H1 (cell line): ENCODE results near the gene SERTAD2. TPM values are rescaled to one million over a fixed set of nuclear protein-coding genes. Genes with fewer than 3 reads are reported as not detected.

Experiments used
- CTCF ChIA-PET: fragments of 300-600 bp; sonication (Branson Sonifier 250); formaldehyde crosslinking; loops from one replicate; lab custom pipeline; 2021; ENCODE audit not compliant: partially characterized antibody; lab: Charles Lee
- POLR2A ChIA-PET: fragments of 300-600 bp; sonication (Branson Sonifier 250); formaldehyde crosslinking; loops from one replicate; lab custom pipeline; 2021; ENCODE audit warnings: inconsistent platforms; ENCODE audit not compliant: partially characterized antibody; lab: Charles Lee
- DNase-seq, 2 experiments: peaks; one replicate each; pipeline versions ENCODE4 v3.0.0 to v3.0.0-alpha.2; 2010 to 2022; ENCODE audit warnings: low spot score in 2 of 2, low read depth in 1 of 2, mixed read lengths in 1 of 2
- FAIRE-seq: peaks from 2 replicates; lab custom pipeline; 2011; peaks lifted over from hg19 to GRCh38; lab: Jason Lieb, UNC
- H2AFZ ChIP-seq: 2 replicates; pipeline ENCODE4 v1.8.1; 2012; ENCODE audit warnings: low read length, inconsistent platforms
- H2AK5ac ChIP-seq: 2 replicates; pipeline ENCODE4 v1.6.1; 2013; ENCODE audit warnings: low read depth, low read length
- H2BK120ac ChIP-seq: replicated peaks from 2 replicates; pipeline ENCODE3; 2013; ENCODE audit warnings: low read depth, low read length, inconsistent platforms
- H2BK12ac ChIP-seq: 2 replicates; pipeline ENCODE4 v1.6.1; 2013; ENCODE audit warnings: low read depth, low read length
- H2BK15ac ChIP-seq: 2 replicates; pipeline ENCODE4 v1.6.1; 2013; ENCODE audit warnings: low read length
- H2BK20ac ChIP-seq: 2 replicates; pipeline ENCODE4 v1.6.1; 2013; ENCODE audit warnings: low read length
- H2BK5ac ChIP-seq: 2 replicates; pipeline ENCODE4 v1.6.1; 2013; ENCODE audit warnings: low read depth, low read length
- H3K14ac ChIP-seq: 2 replicates; pipeline ENCODE4 v1.6.1; 2013; ENCODE audit warnings: inconsistent platforms; ENCODE audit not compliant: insufficient read length
- H3K18ac ChIP-seq: 2 replicates; pipeline ENCODE4 v1.6.1; 2013; ENCODE audit warnings: low read length; ENCODE audit errors: extremely low read depth
- H3K23ac ChIP-seq: 2 replicates; pipeline ENCODE4 v1.6.1; 2013; ENCODE audit warnings: inconsistent platforms; ENCODE audit not compliant: insufficient read length
- H3K23me2 ChIP-seq: 2 replicates; pipeline ENCODE4 v1.6.1; 2013; ENCODE audit warnings: low read depth, low read length
- H3K27ac ChIP-seq: 2 replicates; pipeline ENCODE4 v1.6.1; 2011; ENCODE audit warnings: low read depth, low read length, inconsistent platforms
- H3K27me3 ChIP-seq, 4 experiments: replicated peaks in 1 of 4; 1 replicate in 1 of 4; 2 replicates in 3 of 4; pipeline versions ENCODE4 v1.6.1 to v1.8.1; 2011 to 2013; ENCODE audit warnings: low read length in 3 of 4, mild to moderate bottlenecking in 3 of 4, inconsistent platforms in 2 of 4, mixed read lengths in 2 of 4, moderate library complexity in 1 of 4; ENCODE audit not compliant: control insufficient read depth in 3 of 4, insufficient read depth in 3 of 4; ENCODE audit errors: extremely low read depth in 1 of 4
- H3K36me3 ChIP-seq, 4 experiments: 2 replicates each; pipeline versions ENCODE4 v1.6.1 to v1.8.1; 2011 to 2013; ENCODE audit warnings: mild to moderate bottlenecking in 4 of 4, low read length in 3 of 4, moderate library complexity in 2 of 4, control low read depth in 1 of 4, inconsistent platforms in 1 of 4; ENCODE audit not compliant: insufficient read depth in 4 of 4, control insufficient read depth in 2 of 4
- H3K4ac ChIP-seq: replicated peaks from 2 replicates; pipeline ENCODE3; 2013; ENCODE audit warnings: low read length, low read depth, mixed read lengths, inconsistent platforms; ENCODE audit not compliant: insufficient read length
- H3K4me1 ChIP-seq, 4 experiments: replicated peaks in 1 of 4; 1 replicate in 1 of 4; 2 replicates in 3 of 4; pipeline versions ENCODE4 v1.6.1 to v1.8.1; 2011 to 2013; ENCODE audit warnings: low read length in 3 of 4, inconsistent platforms in 2 of 4, mixed read lengths in 1 of 4; ENCODE audit not compliant: insufficient read depth in 4 of 4, control insufficient read depth in 3 of 4
- H3K4me2 ChIP-seq, 2 experiments: 2 replicates each; pipeline versions ENCODE4 v1.6.1 to v1.8.1; 2011 to 2013; ENCODE audit warnings: low read depth in 2 of 2, low read length in 2 of 2, control low read depth in 1 of 2, inconsistent platforms in 1 of 2, mild to moderate bottlenecking in 1 of 2; ENCODE audit not compliant: insufficient read depth in 1 of 2
- H3K4me3 ChIP-seq, 4 experiments: fragments of 200-600, 300-600 bp in 1 of 4; sonication (generic), shearing (Covaris generic), sonication (Bioruptor Twin) in 1 of 4; 2 replicates each; pipeline versions ENCODE4 v1.5.1 to v1.8.1; 2011 to 2016; ENCODE audit warnings: low read length in 4 of 4, low read depth in 3 of 4, control low read depth in 2 of 4, inconsistent platforms in 2 of 4, mild to moderate bottlenecking in 2 of 4, mixed read lengths in 1 of 4, moderate library complexity in 1 of 4; ENCODE audit not compliant: insufficient read depth in 2 of 4; ENCODE audit errors: extremely low read depth in 1 of 4
- H3K56ac ChIP-seq: replicated peaks from 2 replicates; pipeline ENCODE3; 2013; ENCODE audit warnings: low read depth, mild to moderate bottlenecking, mixed read lengths, low read length, inconsistent platforms; ENCODE audit not compliant: insufficient read length
- H3K79me1 ChIP-seq: 2 replicates; pipeline ENCODE4 v1.6.1; 2013; ENCODE audit warnings: low read depth, low read length, control low read depth
- H3K79me2 ChIP-seq, 2 experiments: 2 replicates each; pipeline versions ENCODE4 v1.6.1 to v1.8.1; 2012 to 2013; ENCODE audit warnings: low read length in 2 of 2, mild to moderate bottlenecking in 2 of 2, inconsistent platforms in 1 of 2; ENCODE audit not compliant: insufficient read depth in 2 of 2, control insufficient read depth in 1 of 2
- H3K9ac ChIP-seq, 4 experiments: replicated peaks in 1 of 4; 1 replicate in 1 of 4; 2 replicates in 3 of 4; pipeline versions ENCODE4 v1.6.1 to v1.8.1; 2011 to 2013; ENCODE audit warnings: low read depth in 3 of 4, low read length in 3 of 4, control low read depth in 2 of 4, mild to moderate bottlenecking in 2 of 4, moderate library complexity in 2 of 4, inconsistent platforms in 1 of 4; ENCODE audit errors: extremely low read depth in 1 of 4
- H3K9me3 ChIP-seq, 2 experiments: 2 replicates each; pipeline versions ENCODE4 v1.6.1 to v1.8.1; 2012 to 2013; ENCODE audit warnings: mild to moderate bottlenecking in 2 of 2, moderate library complexity in 2 of 2, control low read depth in 1 of 2, inconsistent platforms in 1 of 2, low read depth in 1 of 2, low read length in 1 of 2, mixed read lengths in 1 of 2; ENCODE audit not compliant: insufficient read depth in 2 of 2
- H4K20me1 ChIP-seq, 2 experiments: replicated peaks in 1 of 2; 2 replicates each; pipeline versions ENCODE3 to v1.8.1; 2011 to 2013; ENCODE audit warnings: inconsistent platforms in 2 of 2, low read length in 2 of 2, mild to moderate bottlenecking in 1 of 2; ENCODE audit not compliant: insufficient read depth in 2 of 2, control insufficient read depth in 1 of 2
- H4K5ac ChIP-seq: 2 replicates; pipeline ENCODE4 v1.6.1; 2013; ENCODE audit warnings: low read length, low read depth, mixed read lengths, inconsistent platforms; ENCODE audit not compliant: insufficient read length
- H4K8ac ChIP-seq: 2 replicates; pipeline ENCODE4 v1.8.0; 2013; ENCODE audit warnings: mild to moderate bottlenecking, moderate library complexity, low read length, inconsistent platforms; ENCODE audit not compliant: insufficient read depth; ENCODE audit errors: extremely low read depth
- H4K91ac ChIP-seq: replicated peaks from 2 replicates; pipeline ENCODE3; 2013; ENCODE audit warnings: low read length, mixed read lengths, inconsistent platforms; ENCODE audit not compliant: insufficient read length
- HDAC6 ChIP-seq: IDR thresholded peaks from one replicate; pipeline ENCODE4 v1.7.1; 2012; ENCODE audit warnings: low read depth, mild to moderate bottlenecking, inconsistent platforms, low read length, moderate library complexity
- JUND ChIP-seq: IDR thresholded peaks from 2 replicates; pipeline ENCODE4 v1.6.1; 2011; ENCODE audit warnings: mild to moderate bottlenecking, improper control_type of control experiment, low read length
- KDM1A ChIP-seq: fragments of 200-600, 300-600 bp; sonication (generic); IDR thresholded peaks from 2 replicates; pipeline ENCODE4 v1.7.1; 2016; ENCODE audit warnings: mild to moderate bottlenecking, low read length, borderline replicate concordance
- NANOG ChIP-seq: IDR thresholded peaks from 2 replicates; pipeline ENCODE4 v1.6.1; 2011; ENCODE audit warnings: low read length, low read depth, mild to moderate bottlenecking, inconsistent platforms; ENCODE audit not compliant: insufficient read depth, poor library complexity, severe bottlenecking
- POU5F1 ChIP-seq: IDR thresholded peaks from 2 replicates; pipeline ENCODE4 v1.6.1; 2011; ENCODE audit warnings: low read depth, mild to moderate bottlenecking, low read length, moderate library complexity
- RFX5 ChIP-seq: IDR thresholded peaks from 2 replicates; pipeline ENCODE4 v1.6.1; 2011; ENCODE audit warnings: low read depth, low read length, improper control_type of control experiment, borderline replicate concordance
- TEAD4 ChIP-seq: IDR thresholded peaks from 2 replicates; pipeline ENCODE4 v1.6.1; 2012; ENCODE audit warnings: low read depth, low read length, inconsistent platforms, mixed read lengths
- USF2 ChIP-seq: IDR thresholded peaks from 2 replicates; pipeline ENCODE4 v1.6.1; 2011; ENCODE audit warnings: low read length, improper control_type of control experiment
- WGBS, 2 experiments: shearing (Covaris generic) in 1 of 2; methylation state at CpG; one replicate each; pipeline versions ENCODE4 v1.1.6 to v1.1.7; 2013 to 2015; ENCODE audit warnings: low lambda C conversion rate in 2 of 2, mixed read lengths in 2 of 2, inconsistent platforms in 1 of 2, low coverage in 1 of 2, missing lambda C conversion rate in 1 of 2; ENCODE audit not compliant: insufficient replicate concordance in 2 of 2, insufficient coverage in 1 of 2, insufficient read length in 1 of 2; ENCODE audit errors: extremely low coverage in 1 of 2, missing lambda C conversion rate in 1 of 2; 5-methylcytosine and 5-hydroxymethylcytosine counted together
- polyA plus RNA-seq, 7 experiments: library from polyadenylated mRNA; depleted of rRNA in 3 of 7; stranded (reverse) in 5 of 7; unstranded in 2 of 7; fragments of >200 nt in 5 of 7; fragments of 200-250 nt in 2 of 7; gene quantifications; 1 replicate in 5 of 7; 2 replicates in 1 of 7; 4 replicates in 1 of 7; pipeline versions ENCODE4 v1.2.1 to v1.2.3, GENCODE V29; 2011 to 2013; ENCODE audit warnings: missing spikeins in 2 of 7, mixed read lengths in 2 of 7
- total RNA-seq: library from RNA; stranded (reverse); fragmentation: NEBNext Ultra II Directional; extraction: Animal tissue kit (Norgen Biotek cat#: 25700); gene quantifications from 2 replicates; pipeline ENCODE4 v1.2.1, GENCODE V29; 2021

SERTAD2 gene
- total and polyA plus RNA-seq, 2 of the 8 experiments (the other 6 are each of a cell fraction or from before 2014, with no cell fraction given): 2.9 to 4.5 TPM

DNA sequence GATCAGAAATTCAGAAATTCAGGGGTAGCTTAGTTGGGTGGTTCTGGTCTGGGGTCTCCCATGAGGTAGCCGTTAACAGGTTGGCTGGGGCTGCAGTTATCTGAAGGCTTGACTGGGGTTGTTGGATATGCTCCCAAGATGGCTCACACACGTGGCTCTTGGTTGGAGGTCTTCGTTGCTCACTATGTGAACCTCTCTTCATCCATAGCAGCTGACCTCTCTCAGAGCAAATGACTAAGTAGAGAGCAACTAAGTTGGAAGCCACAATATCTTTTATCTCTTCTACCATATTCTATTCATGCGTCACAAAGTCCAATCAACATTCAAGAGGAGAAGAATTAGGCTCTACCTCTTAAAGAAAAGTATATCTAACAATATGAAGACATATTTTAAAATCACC lies 38.7 kb upstream of the SERTAD2 start:
- POLR2A ChIA-PET: no interaction called here
- no peak overlapping the region for H2AFZ ChIP-seq
- TF ChIP-seq USF2 (no peak), JUND (no peak), TEAD4 (no peak), HDAC6 (no peak), KDM1A (no peak), NANOG (no peak), RFX5 (no peak), POU5F1 (no peak)
- H2BK15ac ChIP-seq: no peak overlapping the region
- H3K14ac ChIP-seq: no peak overlapping the region
- H3K9ac ChIP-seq: no peak overlapping the region
- no peaks in the 10 kb centered on the region for H3K23me2 ChIP-seq
- no peak overlapping the region for H3K23ac ChIP-seq
- H4K91ac ChIP-seq: no peak overlapping the region
- no peaks in the 10 kb centered on the region for H4K20me1 ChIP-seq
- H3K36me3 ChIP-seq: no peaks in the 10 kb centered on the region; a peak in 1 of 8 replicates
- 68% methylated on average over 4 of the region's 4 CpGs; no CpG with 5 or more reads in 1 of the 2 experiments for WGBS, 2 experiments
- no peak overlapping the region for H2AK5ac ChIP-seq
- H3K4ac ChIP-seq: no peak overlapping the region
- H2BK20ac ChIP-seq: no peak overlapping the region
- no peak overlapping the region for H2BK12ac ChIP-seq
- peaks cover 0 to 7% (median 0%) of the 10 kb centered on the region in 4 experiments; a peak in 1 of 7 replicates for H3K4me1 ChIP-seq
- H2BK5ac ChIP-seq: no peak overlapping the region
- CTCF ChIA-PET: no interaction called here
- no peak overlapping the region for H3K27ac ChIP-seq
- H3K79me1 ChIP-seq: no peaks in the 10 kb centered on the region
- no peak overlapping the region for H3K4me2 ChIP-seq
- no peaks in the 10 kb centered on the region for H3K9me3 ChIP-seq
- H2BK120ac ChIP-seq: no peak overlapping the region
- H4K8ac ChIP-seq: no peak overlapping the region
- H4K5ac ChIP-seq: no peak overlapping the region
- no peaks in the 10 kb centered on the region for H3K79me2 ChIP-seq
- no peak overlapping the region for H3K56ac ChIP-seq
- no peak overlapping the region for H3K4me3 ChIP-seq
- no peaks in the 10 kb centered on the region for H3K27me3 ChIP-seq
- H3K18ac ChIP-seq: no peak overlapping the region
- FAIRE-seq (no peak), DNase-seq (no peak)
